ENCODE measurements around the gene MRPS14. TPM values are rescaled to one million over a fixed set of nuclear protein-coding genes. Genes with fewer than 3 reads are reported as not detected.

Gene MRPS14
- total RNA-seq, 6 donors from 2014 or later = 11.5 to 28.9 (median 18.8) TPM

GRCh38 chr1:174975764-174976163, 47.5 kb downstream of the MRPS14 start:
- Histone ChIP-seq H3K4me3 (no peak overlapping the region), H3K4me1 (peaks cover 7 to 26% (median 16%) of the 10 kb centered on the region in 4 donors), H3K36me3 (peaks cover 7 to 22% (median 16%) of the 10 kb centered on the region in 4 donors), H3K9me3 (no peaks in the 10 kb centered on the region), H3K27me3 (no peaks in the 10 kb centered on the region), H3K27ac (peak overlapping the region in 1 of 4 donors; percentile 28)
- WGBS, 2 donors = 87 to 92% methylated on average over 1 of the region's 1 CpG
- no peak for ATAC-seq (ENCODE audit: low FRiP score in 2 of 2)
- TF ChIP-seq EP300 (IDR thresholded peaks at IDR 0.05) = no peak
- no peak for DNase-seq

GRCh38 chr1:174974711-174975119, 48.5 kb downstream of the MRPS14 start:
- no peak for TF ChIP-seq EP300 (IDR thresholded peaks at IDR 0.05)
- no peak for TF ChIP-seq POLR2AphosphoS5 (IDR thresholded peaks at IDR 0.05)
- no peak for TF ChIP-seq POLR2A (IDR thresholded peaks at IDR 0.05)
- TF ChIP-seq CTCF (IDR thresholded peaks at IDR 0.05) = no peak
- peak in 1 of 2 donors; percentile 80 for ATAC-seq (ENCODE audit: low FRiP score in 2 of 2)
- Histone ChIP-seq H3K36me3 (peaks cover 7 to 22% (median 12%) of the 10 kb centered on the region in 4 donors), H3K4me1 (peaks cover 11 to 32% (median 18%) of the 10 kb centered on the region in 4 donors), H3K9me3 (no peaks in the 10 kb centered on the region), H3K27me3 (no peaks in the 10 kb centered on the region), H3K27ac (no peak overlapping the region), H3K4me3 (no peak overlapping the region)
- WGBS, 2 donors = 97% methylated on average over 2 of the region's 2 CpGs; no CpG with 5 or more reads in 1 of the 2 donors
- no peak for DNase-seq

GRCh38 chr1:174971902-174972301, 51.3 kb downstream of the MRPS14 start:
- H3K27ac ChIP-seq = peak overlapping the region; percentile 11 to 57 (median 55)

GRCh38 chr1:174971466-174971865, 51.8 kb downstream of the MRPS14 start:
- Histone ChIP-seq H3K9me3 (no peaks in the 10 kb centered on the region), H3K36me3 (peaks cover 0 to 19% (median 0%) of the 10 kb centered on the region in 4 donors), H3K4me1 (peaks cover 35 to 60% (median 45%) of the 10 kb centered on the region in 4 donors), H3K27me3 (no peaks in the 10 kb centered on the region), H3K4me3 (no peak overlapping the region), H3K27ac (peak overlapping the region; percentile 11 to 57 (median 55))
- DNase-seq (peak in 1 of 2 donors; percentile 40), ATAC-seq (ENCODE audit: low FRiP score in 2 of 2) (no peak)
- no peak for TF ChIP-seq POLR2A (IDR thresholded peaks at IDR 0.05)
- no peak for TF ChIP-seq CTCF (IDR thresholded peaks at IDR 0.05)
- TF ChIP-seq POLR2AphosphoS5 (IDR thresholded peaks at IDR 0.05) = no peak
- TF ChIP-seq EP300 (IDR thresholded peaks at IDR 0.05) = no peak

More at GRCh38 chr1:174971902-174972301, 51.3 kb downstream of the MRPS14 start:
- ATAC-seq (ENCODE audit: low FRiP score in 2 of 2) (no peak), DNase-seq (no peak)
- Histone ChIP-seq H3K9me3 (no peaks in the 10 kb centered on the region), H3K4me1 (peaks cover 31 to 57% (median 42%) of the 10 kb centered on the region in 4 donors), H3K36me3 (peaks cover 0 to 19% (median 0%) of the 10 kb centered on the region in 4 donors), H3K27me3 (no peaks in the 10 kb centered on the region), H3K4me3 (no peak overlapping the region)
- WGBS, 2 donors = 26 to 27% methylated on average over 2 of the region's 2 CpGs
- TF ChIP-seq POLR2AphosphoS5 (IDR thresholded peaks at IDR 0.05) (no peak), EP300 (IDR thresholded peaks at IDR 0.05) (no peak), POLR2A (IDR thresholded peaks at IDR 0.05) (no peak), CTCF (IDR thresholded peaks at IDR 0.05) (no peak)

GRCh38 chr1:174969977-174970376, 53.2 kb downstream of the MRPS14 start:
- no peaks in the 10 kb centered on the region for H3K9me3 ChIP-seq
- ATAC-seq (ENCODE audit: low FRiP score in 2 of 2) (no peak), DNase-seq (no peak)
- peaks cover 50 to 65% (median 59%) of the 10 kb centered on the region in 4 donors for H3K4me1 ChIP-seq
- H3K27ac ChIP-seq = peak overlapping the region in 3 of 4 donors; percentile 79 to 84 (median 80)
- 88 to 90% methylated on average over 1 of the region's 1 CpG for WGBS, 2 donors
- no peaks in the 10 kb centered on the region for H3K27me3 ChIP-seq
- no peak for TF ChIP-seq CTCF (IDR thresholded peaks at IDR 0.05)
- TF ChIP-seq POLR2A (IDR thresholded peaks at IDR 0.05) = no peak
- TF ChIP-seq POLR2AphosphoS5 (IDR thresholded peaks at IDR 0.05) = no peak
- TF ChIP-seq EP300 (IDR thresholded peaks at IDR 0.05) = no peak
- peaks cover 0 to 16% (median 0%) of the 10 kb centered on the region in 4 donors for H3K36me3 ChIP-seq
- no peak overlapping the region for H3K4me3 ChIP-seq
